Measurements from ENCODE around the gene VAV2.

VAV2 gene

GRCh38 chr9:133791069-133791468 lies 201.1 kb downstream of the VAV2 start:
- no peak for FAIRE-seq

GRCh38 chr9:133789778-133790177 lies 202.3 kb downstream of the VAV2 start:
- no peak for FAIRE-seq

- FAIRE-seq, result no peak
Measured at GRCh38 chr9:133788819-133789717, 203.1 kb downstream of the VAV2 start.

GRCh38 chr9:133788045-133788818 lies 203.9 kb downstream of the VAV2 start:
- FAIRE-seq, result no peak

- no peak for FAIRE-seq
Measured at GRCh38 chr9:133787754-133788025, 204.4 kb downstream of the VAV2 start.

- no peak for FAIRE-seq
Measured at GRCh38 chr9:133786907-133787753, 205.0 kb downstream of the VAV2 start.

GRCh38 chr9:133786371-133786753 lies 205.8 kb downstream of the VAV2 start:
- no peak for FAIRE-seq

GRCh38 chr9:133785753-133786370 lies 206.3 kb downstream of the VAV2 start:
- no peak for FAIRE-seq

GRCh38 chr9:133784731-133785561 lies 207.2 kb downstream of the VAV2 start:
- no peak for FAIRE-seq

- FAIRE-seq, result no peak
Measured at GRCh38 chr9:133783331-133783731, 208.8 kb downstream of the VAV2 start.

- FAIRE-seq, result peak; percentile 56
Measured at GRCh38 chr9:133782157-133783130, 209.7 kb downstream of the VAV2 start.

GRCh38 chr9:133781828-133782135 lies 210.3 kb downstream of the VAV2 start:
- no peak for FAIRE-seq

- FAIRE-seq, result no peak
Measured at GRCh38 chr9:133780962-133781827, 210.9 kb downstream of the VAV2 start.

GRCh38 chr9:133780404-133780945 lies 211.6 kb downstream of the VAV2 start:
- no peak for FAIRE-seq

GRCh38 chr9:133779516-133780403 lies 212.4 kb downstream of the VAV2 start:
- no peak for FAIRE-seq

- no peak for FAIRE-seq
Measured at GRCh38 chr9:133779081-133779480, 213.0 kb downstream of the VAV2 start.

GRCh38 chr9:133778336-133779013 lies 213.6 kb downstream of the VAV2 start:
- no peak for FAIRE-seq

GRCh38 chr9:133777871-133778270 lies 214.3 kb downstream of the VAV2 start:
- FAIRE-seq, result no peak
